Measurements from ENCODE around the gene DSCAM. TPM values are rescaled to one million over a fixed set of nuclear protein-coding genes. Genes with fewer than 3 reads are reported as not detected.

The DSCAM gene
- total and polyA plus RNA-seq, 10 of the 15 experiments (the other 5 are each of a cell fraction or from before 2014, with no cell fraction given), result not detected

DNA sequence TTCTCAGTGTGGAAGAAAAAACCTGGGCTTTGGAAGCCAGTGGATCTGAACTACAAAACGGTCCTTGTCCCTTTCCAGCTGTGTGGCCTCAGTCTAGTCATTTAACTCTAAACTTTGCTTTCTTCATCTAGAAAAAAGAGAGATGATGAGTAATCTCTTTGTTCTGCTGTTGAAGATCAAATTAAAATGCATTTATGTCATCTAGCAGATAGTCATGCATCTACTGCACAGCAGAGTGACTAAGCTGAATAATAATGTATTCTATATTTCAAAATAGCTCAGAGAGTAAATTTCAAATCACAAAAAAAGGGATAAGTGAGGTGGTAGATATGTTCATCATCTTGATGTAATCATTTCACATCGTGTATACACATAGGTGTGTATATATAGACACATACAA lies 473.2 kb downstream of the DSCAM start:
- H3K9ac ChIP-seq (ENCODE audit: control insufficient read depth, insufficient read depth, low read length), result no peak overlapping the region
- in situ Hi-C loops (cut with MboI) (no loop called here), intact Hi-C loops (cut with micrococcal nuclease; ENCODE audit: unreplicated experiment) (no loop called here)
- DNase-seq (ENCODE audit: low read depth, low spot score) (no peak), ATAC-seq (no peak), FAIRE-seq (no peak)
- no TSS peak for BruUV-seq (replicated peaks)
- H2AFZ ChIP-seq (ENCODE audit: control insufficient read depth, low read depth, low read length), result no peak overlapping the region
- no peak overlapping the region for H3K4me2 ChIP-seq (ENCODE audit: control insufficient read depth, insufficient read depth)
- H3K36me3 ChIP-seq (ENCODE audit: control insufficient read depth in 2 of 2, insufficient read depth in 2 of 2, low read length in 1 of 2), result no peaks in the 10 kb centered on the region
- no peaks in the 10 kb centered on the region for H3K27me3 ChIP-seq (replicated peaks in 1 of 2; ENCODE audit: control insufficient read depth in 2 of 2, insufficient read depth in 2 of 2, low read length in 1 of 2)
- no peaks in the 10 kb centered on the region for H3K4me1 ChIP-seq (ENCODE audit: control insufficient read depth, insufficient read depth, low read length)
- no peaks in the 10 kb centered on the region for H3K79me2 ChIP-seq (ENCODE audit: control insufficient read depth, insufficient read depth, low read length)
- H4K20me1 ChIP-seq (ENCODE audit: control insufficient read depth, insufficient read depth), result no peaks in the 10 kb centered on the region
- CTCF ChIA-PET, result no interaction called here
- no peak overlapping the region for H3K27ac ChIP-seq (ENCODE audit: control insufficient read depth, insufficient read depth)
- H3K9me3 ChIP-seq (replicated peaks; ENCODE audit: control insufficient read depth, insufficient read depth, low read length), result no peaks in the 10 kb centered on the region
- H3K4me3 ChIP-seq, result no peak overlapping the region
- POLR2A ChIA-PET, result no interaction called here
- WGBS (ENCODE audit: insufficient coverage, insufficient replicate concordance, low lambda C conversion rate, missing lambda C conversion rate), result 15% methylated on average over 2 of the region's 2 CpGs
- SMC1A ChIA-PET (ENCODE audit: uncharacterized antibody, unreplicated experiment), result no interaction called here
- RAD21 ChIA-PET (ENCODE audit: unreplicated experiment), result no interaction called here
- no peak for TF ChIP-seq TBL1XR1 (IDR thresholded peaks at IDR 0.05; ENCODE audit: low read depth, low read length)
- no peak for TF ChIP-seq GATAD2B (conservative IDR thresholded peaks at IDR 0.05; ENCODE audit: low read depth)

- H3K4me3 ChIP-seq, result no peak overlapping the region
- ChIA-PET RAD21 (ENCODE audit: unreplicated experiment) (no interaction called here), POLR2A (no interaction called here), SMC1A (ENCODE audit: uncharacterized antibody, unreplicated experiment) (no interaction called here), CTCF (no interaction called here)
- intact Hi-C loops (cut with micrococcal nuclease; ENCODE audit: unreplicated experiment), result no loop called here
- no peak overlapping the region for H2AFZ ChIP-seq (ENCODE audit: control insufficient read depth, low read depth, low read length)
- ATAC-seq (no peak), DNase-seq (ENCODE audit: low read depth, low spot score) (no peak), FAIRE-seq (no peak)
- no peaks in the 10 kb centered on the region for H4K20me1 ChIP-seq (ENCODE audit: control insufficient read depth, insufficient read depth)
- no peaks in the 10 kb centered on the region for H3K79me2 ChIP-seq (ENCODE audit: control insufficient read depth, insufficient read depth, low read length)
- H3K36me3 ChIP-seq (ENCODE audit: control insufficient read depth in 2 of 2, insufficient read depth in 2 of 2, low read length in 1 of 2), result no peaks in the 10 kb centered on the region
- no peaks in the 10 kb centered on the region for H3K27me3 ChIP-seq (replicated peaks in 1 of 2; ENCODE audit: control insufficient read depth in 2 of 2, insufficient read depth in 2 of 2, low read length in 1 of 2)
- in situ Hi-C loops (cut with MboI), result no loop called here
- no peak overlapping the region for H3K27ac ChIP-seq (ENCODE audit: control insufficient read depth, insufficient read depth)
- H3K9ac ChIP-seq (ENCODE audit: control insufficient read depth, insufficient read depth, low read length), result no peak overlapping the region
- TF ChIP-seq STAT1 (conservative IDR thresholded peaks at IDR 0.05), result no peak
- TF ChIP-seq, protein P1, sequence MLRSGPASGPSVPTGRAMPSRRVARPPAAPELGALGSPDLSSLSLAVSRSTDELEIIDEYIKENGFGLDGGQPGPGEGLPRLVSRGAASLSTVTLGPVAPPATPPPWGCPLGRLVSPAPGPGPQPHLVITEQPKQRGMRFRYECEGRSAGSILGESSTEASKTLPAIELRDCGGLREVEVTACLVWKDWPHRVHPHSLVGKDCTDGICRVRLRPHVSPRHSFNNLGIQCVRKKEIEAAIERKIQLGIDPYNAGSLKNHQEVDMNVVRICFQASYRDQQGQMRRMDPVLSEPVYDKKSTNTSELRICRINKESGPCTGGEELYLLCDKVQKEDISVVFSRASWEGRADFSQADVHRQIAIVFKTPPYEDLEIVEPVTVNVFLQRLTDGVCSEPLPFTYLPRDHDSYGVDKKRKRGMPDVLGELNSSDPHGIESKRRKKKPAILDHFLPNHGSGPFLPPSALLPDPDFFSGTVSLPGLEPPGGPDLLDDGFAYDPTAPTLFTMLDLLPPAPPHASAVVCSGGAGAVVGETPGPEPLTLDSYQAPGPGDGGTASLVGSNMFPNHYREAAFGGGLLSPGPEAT (IDR thresholded peaks at IDR 0.05; ENCODE audit: low read depth), result no peak
- no peaks in the 10 kb centered on the region for H3K4me1 ChIP-seq (ENCODE audit: control insufficient read depth, insufficient read depth, low read length)
- WGBS (ENCODE audit: insufficient coverage, insufficient replicate concordance, low lambda C conversion rate, missing lambda C conversion rate), result 0% methylated on average over 2 of the region's 2 CpGs
- no peaks in the 10 kb centered on the region; the same call in 2 of the 3 replicates for H3K9me3 ChIP-seq (replicated peaks; ENCODE audit: control insufficient read depth, insufficient read depth, low read length)
- no peak overlapping the region for H3K4me2 ChIP-seq (ENCODE audit: control insufficient read depth, insufficient read depth)
- no TSS peak for BruUV-seq (replicated peaks)
These were observed 474.5 kb downstream of the DSCAM start for GRCh38 chr21:40372506-40372905.

Measured in GM12878 (cell line).